HG02678 (cell line): ENCODE results near the gene CHMP1A.
"Not testable (repeated sequence)": the region's sequence is repeated elsewhere in the genome, so short reads cannot be mapped to it uniquely, and the experiment has no call there.

Experiments
- ATAC-seq: cut with Tn5 transposase; IDR thresholded peaks from one replicate; pipeline ENCODE4 v1.9.1; 2021; ENCODE audit warnings: mild to moderate bottlenecking, moderate library complexity; ENCODE audit not compliant: unreplicated experiment

CHMP1A gene

DNA sequence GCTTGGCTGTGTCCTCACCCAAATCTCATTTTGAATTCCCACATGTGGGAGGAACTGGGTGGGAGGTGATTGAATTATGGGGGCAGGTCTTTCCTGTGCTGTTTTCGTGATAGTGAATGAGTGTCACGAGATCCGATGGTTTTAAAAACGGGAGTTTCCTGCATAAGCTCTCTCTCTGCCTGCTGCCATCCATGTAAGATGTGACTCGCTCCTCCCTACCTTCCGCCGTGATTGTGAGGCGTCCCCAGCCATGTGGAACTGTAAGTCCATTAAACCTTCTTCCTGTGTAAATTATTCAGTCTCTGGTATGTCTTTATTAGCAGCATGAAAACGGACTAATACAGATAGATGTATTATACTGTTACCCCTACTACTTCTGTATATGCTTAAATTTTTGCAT lies 3.7 kb upstream of the CHMP1A start:
- no peak for ATAC-seq

DNA sequence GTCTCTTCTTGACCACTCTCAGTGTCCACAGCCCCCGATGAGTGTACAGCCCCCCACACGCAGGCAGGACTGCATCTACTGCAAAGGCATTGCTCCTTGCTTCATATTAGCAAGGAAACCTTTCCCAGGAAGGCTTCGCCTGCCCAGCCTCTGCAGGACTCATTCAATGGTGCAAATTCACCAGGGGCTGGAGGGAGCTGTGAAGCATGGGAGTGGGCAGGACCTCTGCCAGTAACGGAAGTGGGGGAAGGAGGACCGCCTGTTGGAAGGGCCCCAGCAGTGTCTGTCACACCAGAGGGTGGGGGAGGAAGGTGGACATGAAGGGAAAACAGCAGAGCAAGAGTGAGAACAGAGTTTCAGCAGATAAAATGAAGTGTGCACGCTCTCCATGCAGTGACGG lies 2.6 kb upstream of the CHMP1A start:
- no peak for ATAC-seq

DNA sequence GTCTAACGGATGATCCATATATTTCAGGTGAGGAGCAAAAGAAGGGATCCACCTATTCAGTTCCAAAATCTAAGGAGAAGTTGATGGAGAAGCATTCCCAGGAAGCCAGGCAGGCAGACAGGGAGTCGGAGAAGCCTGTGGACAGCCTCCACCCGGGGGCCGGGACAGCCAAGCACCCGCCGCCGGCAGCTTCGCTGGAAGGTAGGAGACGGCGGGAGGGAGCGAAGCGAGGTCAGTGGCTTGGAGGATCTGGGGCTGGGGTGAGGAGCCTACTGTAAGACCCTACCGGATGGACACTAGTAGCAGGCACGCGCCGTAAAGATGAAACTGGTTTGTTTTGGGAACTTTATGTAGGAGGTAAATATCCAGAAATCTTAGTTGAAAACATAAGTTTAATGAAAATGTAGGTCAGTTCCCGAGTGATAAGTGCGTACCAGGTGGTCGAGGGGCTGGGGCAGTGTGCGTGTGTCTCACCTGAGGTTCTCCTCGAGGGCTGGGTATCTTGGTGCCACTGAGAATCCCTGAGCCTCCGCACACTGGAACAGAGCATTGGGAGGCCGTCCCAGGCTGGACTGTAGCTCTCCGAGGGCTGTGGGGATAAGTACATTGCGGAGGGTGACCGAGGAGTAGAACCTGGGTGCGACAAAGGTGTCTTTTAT lies 842 bp upstream of the CHMP1A start:
- ATAC-seq, result peak; percentile 15

DNA sequence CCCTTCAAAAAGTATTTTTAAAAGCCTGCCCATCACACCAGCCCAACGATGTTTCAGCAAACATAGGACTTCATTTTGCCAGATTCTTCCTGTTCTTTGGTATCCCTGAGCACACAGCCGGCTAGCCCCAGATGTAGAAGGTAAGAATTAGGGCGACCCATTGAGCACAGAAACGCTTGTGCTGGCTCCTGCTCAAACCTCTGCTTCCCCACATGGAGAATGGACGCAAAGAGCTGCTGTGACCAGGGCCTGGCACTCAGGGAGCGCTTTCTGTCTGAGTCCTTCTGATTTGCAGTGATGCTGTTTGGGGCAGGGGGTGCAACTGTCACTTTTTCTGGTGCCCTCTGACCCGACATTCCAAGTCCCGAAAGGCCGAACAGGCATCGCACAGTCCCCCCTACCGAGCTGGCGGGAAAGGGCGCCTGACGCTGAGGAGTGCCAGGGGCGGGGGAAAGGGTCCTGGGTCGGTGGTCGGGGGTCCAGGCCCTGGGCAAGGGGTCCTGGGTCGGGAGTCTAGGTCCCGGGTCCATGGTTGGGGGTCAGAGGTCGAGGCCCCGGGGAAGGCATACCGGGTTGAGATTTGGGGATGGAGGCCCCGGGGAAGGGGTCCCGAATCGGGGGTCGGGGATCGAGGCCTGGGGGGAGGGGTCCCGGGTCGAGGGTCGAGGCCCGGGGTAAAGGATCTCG lies 930 bp downstream of the CHMP1A start:
- no peak for ATAC-seq

DNA sequence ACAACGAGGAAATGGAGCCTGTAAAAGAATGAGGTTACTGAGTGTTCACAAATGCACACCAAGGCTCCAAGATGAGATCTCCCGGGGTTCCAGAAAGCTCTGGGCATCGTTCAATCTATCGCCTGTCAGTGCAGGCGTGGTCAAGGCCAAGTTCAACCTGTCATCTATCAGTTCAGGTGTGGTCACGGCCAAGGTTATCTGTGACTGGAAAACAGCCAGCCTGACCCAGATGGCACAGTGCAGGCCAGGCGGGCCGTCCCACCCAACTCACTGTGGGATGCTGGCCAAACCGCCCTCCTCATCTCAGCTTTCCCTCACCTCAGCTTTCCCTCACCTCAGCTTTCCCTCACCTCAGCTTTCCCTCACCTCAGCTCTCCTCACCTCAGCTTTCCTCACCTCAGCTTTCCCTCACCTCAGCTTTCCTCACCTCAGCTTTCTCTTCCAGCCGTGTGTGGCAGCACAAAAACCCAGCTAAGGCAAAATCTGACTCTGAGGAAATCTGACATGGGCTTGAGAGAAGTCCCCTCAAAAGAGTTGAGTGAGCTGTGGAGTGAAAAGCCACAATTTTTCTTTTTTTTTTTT lies 2.4 kb downstream of the CHMP1A start:
- no peak for ATAC-seq

DNA sequence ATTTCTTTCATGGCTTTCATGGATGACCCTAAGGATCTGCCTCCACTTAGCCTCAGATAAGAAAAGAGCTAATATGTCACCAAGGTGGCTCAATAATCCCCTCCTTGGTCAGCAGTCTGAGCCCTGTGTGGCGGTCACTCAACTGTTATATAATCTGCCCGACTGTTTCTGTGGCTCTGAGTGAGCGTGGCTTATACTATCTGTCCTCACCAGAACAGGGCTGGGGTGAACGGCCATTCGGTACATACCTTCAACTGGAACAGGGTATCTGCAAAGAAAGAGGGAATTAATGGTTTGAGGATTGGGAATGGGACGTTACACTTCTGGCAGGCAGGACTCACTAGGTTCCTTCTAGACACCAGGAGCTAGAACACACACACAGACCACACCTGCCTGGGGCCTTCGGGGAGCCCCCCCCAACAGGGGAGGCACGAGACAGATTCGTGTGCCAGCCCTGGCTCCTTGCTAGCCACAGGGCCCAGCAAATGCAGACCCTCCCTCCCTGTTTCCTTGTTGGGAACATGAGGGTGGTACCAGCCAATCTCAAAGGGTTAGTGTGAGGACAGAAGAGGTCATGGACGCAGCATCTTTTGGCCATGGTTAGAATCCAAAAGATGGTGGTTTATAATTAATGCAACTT lies 3.7 kb downstream of the CHMP1A start:
- no peak for ATAC-seq

DNA sequence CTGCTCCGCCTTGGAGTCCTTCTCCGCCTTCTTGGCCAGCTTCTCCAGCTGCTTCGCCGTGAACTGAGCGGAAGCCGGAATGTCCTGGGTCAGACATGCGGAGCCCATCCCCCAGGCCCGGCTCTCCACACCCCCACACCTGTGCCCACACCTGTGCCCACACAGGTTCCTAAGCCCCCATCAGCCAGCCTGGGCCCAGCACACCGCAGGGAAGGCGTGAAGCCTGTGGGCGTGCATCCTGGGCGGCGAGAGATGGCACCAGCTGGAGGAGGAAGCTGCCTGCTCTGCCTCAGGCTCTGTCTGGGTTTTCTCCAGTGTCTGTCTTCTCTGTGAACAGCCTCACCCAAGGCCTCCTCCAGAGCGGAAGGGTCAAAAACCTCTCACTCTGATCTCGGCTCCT lies 5.9 kb downstream of the CHMP1A start:
- ATAC-seq, result no peak

DNA sequence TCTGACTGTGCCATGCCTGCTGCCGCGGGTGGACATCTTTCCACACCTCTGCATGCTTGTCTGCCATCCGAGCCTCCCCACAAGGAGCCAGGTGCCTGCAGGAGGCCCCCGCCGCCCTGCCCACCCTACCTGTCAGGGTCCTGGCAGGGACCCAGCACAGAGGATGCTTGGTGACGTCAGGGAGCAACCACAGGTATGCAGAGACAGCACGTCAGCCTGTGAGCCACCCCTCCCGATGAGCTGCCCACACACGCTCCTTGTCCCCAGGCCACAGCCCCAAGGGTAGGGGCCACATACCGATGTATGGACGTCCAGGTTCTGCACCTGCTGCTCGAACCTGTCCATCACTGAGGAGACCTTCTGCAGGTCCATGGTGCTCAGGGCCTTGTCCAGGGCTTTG lies 10.6 kb downstream of the CHMP1A start:
- ATAC-seq, result no peak

DNA sequence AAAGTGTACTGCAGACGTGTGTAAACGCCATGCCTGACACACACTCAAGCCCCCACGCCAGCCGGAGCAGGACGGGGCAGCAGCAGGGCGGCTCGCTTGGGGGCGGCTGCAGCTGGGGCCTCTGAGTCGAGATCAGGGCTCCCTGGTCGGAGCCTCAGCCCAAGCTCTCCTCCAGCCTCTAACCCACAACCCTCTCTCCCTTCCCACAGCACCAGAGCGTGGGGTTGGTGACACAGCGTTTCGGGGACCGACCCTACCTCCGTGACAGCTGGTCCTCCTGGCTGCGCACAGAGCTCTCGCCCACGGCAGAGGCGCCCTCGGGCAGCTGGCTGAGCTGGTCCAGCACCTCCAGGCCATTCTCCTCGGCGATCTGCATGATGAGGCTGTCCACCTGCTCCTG lies 11.2 kb downstream of the CHMP1A start:
- no peak for ATAC-seq

DNA sequence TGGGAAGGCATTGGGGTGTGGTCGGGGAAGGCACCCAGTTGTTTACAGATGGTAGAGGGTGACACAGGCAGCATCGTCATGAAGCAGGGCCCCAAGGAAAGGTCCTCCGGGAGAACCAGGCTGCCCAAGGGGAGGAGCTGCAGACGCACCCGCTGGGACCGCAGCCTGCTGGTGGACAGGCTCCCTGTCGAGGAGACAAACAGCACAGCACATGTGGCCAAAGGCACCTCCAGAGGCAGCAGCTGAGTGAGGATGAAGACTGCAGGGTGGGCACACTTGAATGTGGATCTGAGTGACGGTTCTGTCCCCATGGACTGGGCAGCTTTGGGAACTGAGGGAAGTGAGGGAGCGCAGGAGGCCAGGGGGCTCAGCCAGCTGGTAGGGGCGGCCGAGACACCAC lies 12.4 kb downstream of the CHMP1A start:
- ATAC-seq, result no peak

DNA sequence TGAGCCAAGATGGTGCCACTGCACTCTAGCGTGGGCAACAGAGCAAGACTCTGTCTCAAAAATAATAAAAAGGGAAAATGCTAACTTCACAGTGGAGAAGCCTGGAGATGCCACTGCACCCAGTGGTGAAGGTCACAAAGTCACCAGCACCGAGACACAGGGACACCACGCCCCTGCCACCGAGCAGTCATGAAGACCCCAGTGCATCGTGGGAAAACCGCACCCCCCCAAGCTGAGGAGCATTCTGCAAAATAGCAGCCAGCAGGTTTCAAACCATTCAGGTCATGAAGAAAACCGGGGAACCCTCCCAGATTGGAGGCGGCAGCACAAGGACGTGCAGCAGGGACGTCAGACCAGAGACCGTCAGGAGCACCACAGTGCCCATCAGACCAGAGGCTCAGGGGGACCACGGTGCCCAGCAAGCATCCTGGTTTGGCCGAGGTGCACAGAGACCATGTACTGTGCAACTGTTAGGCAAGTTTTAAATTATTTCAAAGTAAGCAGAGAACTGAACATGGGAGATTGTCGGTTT lies 13.7 kb downstream of the CHMP1A start:
- ATAC-seq, result no peak

DNA sequence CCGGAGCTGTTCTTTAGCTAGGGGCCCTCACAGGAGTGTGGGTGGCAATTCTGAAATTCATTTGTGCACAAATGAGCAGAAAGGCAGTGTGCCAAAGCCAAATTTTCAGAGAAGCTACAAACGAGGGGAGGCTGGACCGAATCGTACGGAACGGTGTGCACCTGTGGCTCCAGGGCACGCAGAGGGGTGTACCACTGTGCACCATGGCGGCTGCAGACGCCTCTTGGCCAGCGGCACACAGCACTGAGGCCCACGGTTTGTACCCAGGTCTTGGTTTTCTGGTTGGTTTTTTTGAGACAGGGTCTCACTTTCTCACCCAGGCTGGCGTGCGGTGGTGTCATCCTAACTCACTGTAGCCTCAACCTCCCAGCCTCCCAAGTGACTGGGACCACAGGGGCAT lies 14.9 kb downstream of the CHMP1A start:
- no peak for ATAC-seq

DNA sequence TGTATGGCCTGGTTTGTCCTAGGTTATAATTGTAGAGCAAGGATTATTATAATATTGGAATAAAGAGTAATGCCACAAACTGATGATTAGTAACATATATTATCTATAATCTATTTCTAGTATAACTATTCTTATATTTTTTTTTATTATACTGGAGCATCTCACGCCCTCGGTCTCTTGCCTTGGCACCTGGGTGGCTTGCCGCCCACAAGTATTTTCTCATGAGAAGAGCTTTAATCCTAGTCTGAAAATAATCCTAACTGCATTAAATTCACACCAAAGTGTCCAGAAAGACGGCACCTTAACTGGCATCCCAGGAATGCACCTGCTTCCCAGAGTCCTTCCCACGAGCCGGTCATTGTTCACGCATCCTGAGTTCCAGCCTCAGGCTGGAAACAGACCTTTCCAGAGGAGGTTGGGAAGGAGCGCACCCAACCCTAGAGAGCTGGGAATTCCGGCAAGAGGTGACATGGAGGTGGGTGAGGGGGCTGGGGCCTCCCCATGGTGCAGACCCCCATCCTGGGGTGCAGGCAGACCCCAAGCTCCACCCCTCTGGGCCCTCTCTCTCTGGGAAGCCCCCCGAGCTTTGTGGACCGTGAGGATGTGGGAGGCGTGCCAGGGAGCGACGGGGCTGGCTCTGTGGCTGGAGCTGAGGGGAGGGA lies 15.9 kb downstream of the CHMP1A start:
- no peak for ATAC-seq

DNA sequence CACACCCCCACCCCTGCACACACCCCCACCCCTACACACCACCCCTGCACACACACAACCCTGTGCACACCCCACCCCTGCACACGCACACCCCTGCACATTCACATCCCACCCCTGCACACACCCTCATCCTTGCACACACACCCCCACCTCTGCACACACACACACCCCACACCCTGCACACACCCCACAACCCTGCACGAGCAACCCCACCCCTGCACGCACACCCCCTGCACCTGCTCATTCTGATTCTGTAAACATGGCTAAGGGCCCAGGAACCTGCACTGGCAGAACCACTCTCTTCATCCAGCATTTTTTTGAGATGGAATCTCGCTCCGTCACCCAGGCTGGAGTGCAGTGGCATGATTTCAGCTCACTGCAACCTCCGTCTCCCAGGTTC lies 18.1 kb downstream of the CHMP1A start:
- ATAC-seq, result no peak

DNA sequence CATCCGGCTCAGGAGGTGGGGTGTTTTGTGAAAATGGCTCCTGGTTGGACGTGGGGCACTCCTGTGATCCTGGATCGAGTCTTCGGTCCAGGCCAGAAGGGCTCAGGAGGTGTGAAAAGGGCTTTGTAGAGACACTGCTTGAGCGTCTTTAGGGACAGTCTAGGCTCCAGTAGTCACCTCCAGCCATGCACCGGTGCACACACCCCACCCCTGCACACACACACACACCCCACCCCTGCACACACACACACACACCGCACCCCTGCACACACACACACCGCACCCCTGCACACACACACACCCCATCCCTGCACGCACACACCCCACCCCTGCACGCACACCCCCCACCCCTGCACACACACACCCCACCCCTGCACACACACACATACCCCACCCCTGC lies 19.1 kb downstream of the CHMP1A start:
- no peak for ATAC-seq

DNA sequence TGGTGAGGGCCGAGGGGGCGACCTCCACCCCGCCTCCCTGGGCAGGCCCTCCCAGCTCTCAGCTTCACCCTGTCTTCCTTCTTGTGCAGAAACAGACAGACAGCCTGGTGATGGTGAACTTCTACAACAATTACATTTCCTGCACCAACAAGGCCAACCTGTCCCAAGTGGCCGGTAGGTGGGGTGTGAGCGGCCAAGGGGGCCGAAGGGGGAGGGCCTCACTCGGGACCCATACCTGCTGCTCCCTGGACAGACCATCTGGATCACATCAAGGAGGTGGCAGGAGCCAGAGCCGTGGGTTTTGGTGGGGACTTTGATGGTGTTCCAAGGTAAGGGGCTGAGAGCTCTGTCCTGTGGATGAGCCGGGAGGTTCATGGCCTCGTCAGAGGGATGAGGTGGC lies 20.1 kb downstream of the CHMP1A start:
- ATAC-seq, result no peak

DNA sequence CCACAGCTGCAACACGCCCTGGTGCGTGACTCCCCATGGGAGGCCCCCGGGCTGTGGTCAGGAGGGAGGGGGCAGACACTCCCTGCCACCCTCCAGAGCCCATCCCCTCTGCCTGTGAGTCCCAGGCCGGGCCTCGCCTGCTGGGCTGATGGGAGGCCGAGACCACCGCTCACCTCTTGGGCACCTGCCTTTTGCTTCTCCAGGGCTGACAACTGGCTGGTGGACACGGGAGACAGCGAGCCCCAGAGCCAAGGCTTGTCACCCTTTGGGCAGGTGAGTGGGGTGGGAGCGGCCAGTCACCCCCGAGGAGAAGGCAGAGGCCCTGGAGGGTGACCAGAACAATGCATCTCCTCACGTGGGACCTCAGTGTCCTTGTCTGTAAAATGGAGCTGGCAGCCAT lies 20.8 kb downstream of the CHMP1A start:
- ATAC-seq, result no peak

DNA sequence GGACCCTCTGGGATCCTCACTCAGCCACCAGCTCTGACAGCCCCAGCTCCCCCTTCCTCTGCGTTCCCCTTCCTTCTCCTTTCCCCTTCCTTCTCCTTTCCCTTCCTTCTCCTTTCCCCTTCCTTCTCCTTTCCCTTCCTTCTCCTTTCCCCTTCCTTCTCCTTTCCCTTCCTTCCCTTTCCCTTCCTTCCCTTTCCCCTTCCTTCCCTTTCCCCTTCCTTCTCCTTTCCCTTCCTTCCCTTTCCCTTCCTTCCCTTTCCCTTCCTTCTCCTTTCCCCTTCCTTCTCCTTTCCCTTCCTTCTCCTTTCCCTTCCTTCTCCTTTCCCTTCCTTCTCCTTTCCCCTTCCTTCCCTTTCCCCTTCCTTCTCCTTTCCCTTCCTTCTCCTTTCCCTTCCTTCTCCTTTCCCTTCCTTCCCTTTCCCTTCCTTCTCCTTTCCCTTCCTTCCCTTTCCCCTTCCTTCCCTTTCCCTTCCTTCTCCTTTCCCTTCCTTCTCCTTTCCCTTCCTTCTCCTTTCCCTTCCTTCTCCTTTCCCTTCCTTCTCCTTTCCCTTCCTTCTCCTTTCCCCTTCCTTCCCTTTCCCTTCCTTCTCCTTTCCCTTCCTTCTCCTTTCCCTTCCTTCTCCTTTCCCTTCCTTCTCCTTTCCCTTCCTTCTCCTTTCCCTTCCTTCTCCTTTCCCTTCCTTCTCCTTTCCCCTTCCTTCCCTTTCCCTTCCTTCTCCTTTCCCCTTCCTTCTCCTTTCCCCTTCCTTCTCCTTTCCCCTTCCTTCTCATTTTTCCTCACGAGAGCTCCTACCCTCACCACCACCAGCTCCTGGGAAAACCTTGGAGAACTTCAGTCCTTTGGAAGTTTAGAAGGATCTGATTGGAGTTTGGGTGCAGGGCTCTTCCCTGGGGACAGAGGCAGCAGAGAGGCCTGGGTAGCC lies 22.8 kb downstream of the CHMP1A start:
- not testable (repeated sequence) for ATAC-seq

DNA sequence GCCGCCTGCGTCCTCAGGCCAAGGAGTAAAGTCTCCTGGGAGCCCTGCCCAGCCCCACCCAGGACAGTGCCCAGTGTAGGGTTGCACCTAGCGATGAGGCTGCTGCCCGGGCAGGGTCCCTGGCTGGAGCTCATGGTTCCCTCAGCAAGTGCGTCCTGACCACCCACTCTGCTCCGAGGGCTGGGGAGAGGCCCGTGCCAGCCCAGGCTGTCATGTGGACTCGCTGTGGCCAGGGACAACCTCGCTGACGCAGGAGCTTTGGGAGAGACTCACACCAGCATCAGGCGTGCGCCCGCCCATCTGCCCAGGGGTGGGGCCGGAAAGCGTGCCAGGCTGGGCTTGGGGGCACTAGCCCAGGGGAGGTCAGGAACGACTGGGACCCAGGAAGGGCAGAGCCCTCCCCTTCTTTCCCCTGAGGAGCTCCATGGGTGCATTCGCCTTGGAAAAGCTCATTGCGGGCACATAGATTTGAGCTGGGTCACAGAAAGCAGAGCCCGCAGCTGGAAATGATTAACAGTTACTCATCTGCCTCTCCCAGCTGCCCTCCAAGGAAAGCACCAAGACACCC lies 24.4 kb downstream of the CHMP1A start:
- ATAC-seq, result no peak
